ENCODE measurements around the gene ACTN1. TPM values are rescaled to one million over a fixed set of nuclear protein-coding genes. Genes with fewer than 3 reads are reported as not detected.

Gene ACTN1
- total RNA-seq, 1 donor, result 447 TPM

DNA sequence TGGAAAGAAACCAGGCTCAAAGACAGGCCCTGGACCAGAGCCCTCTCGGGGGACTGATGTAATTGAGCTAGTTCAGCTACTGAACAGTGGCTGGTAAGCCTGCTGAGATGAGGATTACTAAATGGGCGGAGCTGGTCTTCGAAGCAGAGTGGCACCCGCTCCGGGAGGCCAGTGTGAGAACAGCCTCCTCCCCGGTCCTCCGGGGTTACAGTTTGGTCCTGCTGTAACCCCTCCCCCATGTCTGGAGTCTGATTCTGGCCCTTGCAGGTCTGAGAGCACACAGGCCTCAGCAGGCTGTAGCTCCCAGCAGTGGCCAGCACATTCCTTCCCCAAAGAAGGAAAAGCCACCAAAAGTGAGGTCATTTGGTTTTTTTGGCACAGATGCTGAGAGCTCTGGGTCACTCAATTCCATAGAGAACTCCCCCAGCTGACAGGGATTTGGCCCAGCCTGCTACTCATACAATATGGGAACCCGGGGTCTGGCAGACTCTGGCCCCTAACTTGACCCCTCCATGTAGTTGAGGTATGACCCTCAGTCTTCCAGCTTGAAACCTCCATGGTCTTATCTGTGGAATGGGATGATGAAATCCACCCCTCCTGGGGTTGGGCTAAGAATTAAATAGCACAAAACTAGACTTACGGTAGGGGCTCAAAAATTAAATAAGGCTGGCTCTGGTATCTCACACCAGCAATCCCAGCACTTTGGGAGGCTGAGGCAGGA is 39.0 kb downstream of the ACTN1 start:
- Histone ChIP-seq H3K27ac (ENCODE audit: low read depth, low read length) (peak overlapping the region; percentile 93), H3K4me2 (ENCODE audit: insufficient read depth, low read length) (peak overlapping the region; percentile 63), H3K27me3 (ENCODE audit: insufficient read depth, low read length) (no peaks in the 10 kb centered on the region), H4K20me1 (ENCODE audit: insufficient read depth, low read length) (peaks cover 70% of the 10 kb centered on the region), H3K4me3 (ENCODE audit: insufficient read depth, low read length) (peak overlapping the region; percentile 20), H3K4me1 (ENCODE audit: insufficient read depth, low read length) (peaks cover 88% of the 10 kb centered on the region), H2AFZ (ENCODE audit: low read length) (no peak overlapping the region), H3K36me3 (ENCODE audit: insufficient read depth, low read length) (peaks cover 31% of the 10 kb centered on the region), H3K79me2 (ENCODE audit: insufficient read depth, low read length) (peaks cover 95% of the 10 kb centered on the region), H3K9me3 (ENCODE audit: low read depth, low read length) (no peaks in the 10 kb centered on the region)
- DNase-seq (ENCODE audit: insufficient read length, low spot score, missing footprints), result peak; percentile 91
- TF ChIP-seq, protein P1, sequence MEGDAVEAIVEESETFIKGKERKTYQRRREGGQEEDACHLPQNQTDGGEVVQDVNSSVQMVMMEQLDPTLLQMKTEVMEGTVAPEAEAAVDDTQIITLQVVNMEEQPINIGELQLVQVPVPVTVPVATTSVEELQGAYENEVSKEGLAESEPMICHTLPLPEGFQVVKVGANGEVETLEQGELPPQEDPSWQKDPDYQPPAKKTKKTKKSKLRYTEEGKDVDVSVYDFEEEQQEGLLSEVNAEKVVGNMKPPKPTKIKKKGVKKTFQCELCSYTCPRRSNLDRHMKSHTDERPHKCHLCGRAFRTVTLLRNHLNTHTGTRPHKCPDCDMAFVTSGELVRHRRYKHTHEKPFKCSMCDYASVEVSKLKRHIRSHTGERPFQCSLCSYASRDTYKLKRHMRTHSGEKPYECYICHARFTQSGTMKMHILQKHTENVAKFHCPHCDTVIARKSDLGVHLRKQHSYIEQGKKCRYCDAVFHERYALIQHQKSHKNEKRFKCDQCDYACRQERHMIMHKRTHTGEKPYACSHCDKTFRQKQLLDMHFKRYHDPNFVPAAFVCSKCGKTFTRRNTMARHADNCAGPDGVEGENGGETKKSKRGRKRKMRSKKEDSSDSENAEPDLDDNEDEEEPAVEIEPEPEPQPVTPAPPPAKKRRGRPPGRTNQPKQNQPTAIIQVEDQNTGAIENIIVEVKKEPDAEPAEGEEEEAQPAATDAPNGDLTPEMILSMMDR (IDR thresholded peaks at IDR 0.05; ENCODE audit: extremely low read depth, low read depth, low read length), result no peak

DNA sequence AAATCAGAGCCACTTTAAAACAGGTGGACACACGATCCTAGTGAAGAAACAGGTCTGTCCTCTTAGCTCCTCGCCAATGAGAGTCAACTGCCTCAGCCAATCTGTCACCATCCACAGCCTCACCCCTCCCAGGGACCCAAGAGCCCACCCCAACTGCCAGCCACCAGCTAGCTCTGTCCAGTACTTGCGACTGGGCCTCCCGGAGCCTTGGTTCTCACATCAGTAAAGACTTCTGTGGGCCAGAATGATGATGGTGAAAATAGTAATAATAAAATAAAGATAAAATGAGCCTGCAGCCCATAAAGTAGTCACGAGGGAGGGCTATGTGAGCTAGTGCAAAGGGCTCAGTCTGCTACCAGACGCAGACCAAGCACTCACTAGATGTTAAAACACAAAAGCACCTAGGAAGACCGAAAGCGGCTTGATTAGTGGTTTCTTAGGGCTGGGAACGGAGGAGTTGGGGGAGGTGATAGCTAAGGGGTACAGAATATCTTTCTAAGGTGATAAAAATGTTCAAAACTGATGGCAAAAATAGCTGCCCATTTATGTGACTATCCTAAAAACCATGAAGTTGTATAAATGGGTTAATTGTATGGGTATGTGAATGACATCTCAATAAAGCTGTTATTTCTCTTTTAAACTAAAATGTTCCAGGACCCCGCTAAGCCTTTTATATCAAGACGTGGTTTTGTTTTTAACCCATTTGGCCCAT is 39.8 kb downstream of the ACTN1 start:
- Histone ChIP-seq H3K36me3 (ENCODE audit: insufficient read depth, low read length) (peaks cover 35% of the 10 kb centered on the region), H3K4me3 (ENCODE audit: insufficient read depth, low read length) (peak overlapping the region; percentile 20)

DNA sequence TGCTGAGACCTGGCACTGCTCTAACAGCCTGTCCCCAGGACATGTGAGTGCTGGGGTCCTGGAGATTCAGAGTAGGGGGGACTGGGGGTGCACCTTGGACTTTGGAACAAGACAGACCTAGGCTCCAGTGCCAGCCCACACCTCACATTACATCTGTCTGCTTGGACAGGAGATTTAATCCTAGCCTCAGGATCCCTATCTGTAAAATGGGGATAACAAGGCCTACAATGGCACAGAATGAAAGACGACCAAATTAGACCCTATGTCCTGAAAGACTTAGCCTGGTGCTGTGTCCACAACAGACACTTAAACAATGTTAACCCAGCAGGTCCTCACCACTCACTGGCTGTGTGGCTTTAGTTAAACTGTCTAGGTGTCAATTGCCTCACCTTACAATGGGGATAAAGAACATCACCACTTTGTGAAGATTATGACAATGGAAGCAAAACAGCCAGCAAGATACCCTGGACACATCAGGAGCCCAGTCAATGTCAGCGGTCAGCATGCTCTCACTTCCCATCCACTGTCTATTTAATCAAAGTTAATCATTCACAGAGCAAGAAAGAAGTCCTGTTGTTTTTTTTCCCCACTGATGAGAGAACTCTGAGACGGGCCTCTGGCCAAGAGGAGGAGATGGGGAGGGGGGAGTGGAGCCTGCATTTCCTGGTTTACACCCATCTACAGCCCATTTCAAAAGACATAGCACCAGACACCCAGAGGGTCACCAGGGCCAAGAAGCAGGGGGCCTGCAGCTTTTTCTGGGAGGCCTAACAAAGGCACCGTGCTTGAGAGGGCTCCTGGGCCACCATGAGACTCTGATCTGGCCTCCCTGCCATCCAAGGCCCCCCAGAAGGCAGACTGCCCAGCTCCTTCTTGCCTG is 40.6 kb downstream of the ACTN1 start:
- Histone ChIP-seq H3K27ac (ENCODE audit: low read depth, low read length) (peak overlapping the region; percentile 93), H3K27me3 (ENCODE audit: insufficient read depth, low read length) (no peaks in the 10 kb centered on the region), H3K36me3 (ENCODE audit: insufficient read depth, low read length) (peaks cover 43% of the 10 kb centered on the region), H4K20me1 (ENCODE audit: insufficient read depth, low read length) (peaks cover 74% of the 10 kb centered on the region), H3K4me3 (ENCODE audit: insufficient read depth, low read length) (no peak overlapping the region), H3K4me2 (ENCODE audit: insufficient read depth, low read length) (peak overlapping the region; percentile 37), H3K9me3 (ENCODE audit: low read depth, low read length) (no peaks in the 10 kb centered on the region), H3K4me1 (ENCODE audit: insufficient read depth, low read length) (peaks cover 77% of the 10 kb centered on the region), H3K79me2 (ENCODE audit: insufficient read depth, low read length) (peaks cover 95% of the 10 kb centered on the region), H2AFZ (ENCODE audit: low read length) (no peak overlapping the region)
- TF ChIP-seq, protein P1 (IDR thresholded peaks at IDR 0.05; ENCODE audit: extremely low read depth, low read depth, low read length), result no peak
- no peak for DNase-seq (ENCODE audit: insufficient read length, low spot score, missing footprints)

More for the DNA sequence above, 39.8 kb downstream of the ACTN1 start:
- no peak for DNase-seq (ENCODE audit: insufficient read length, low spot score, missing footprints)
- Histone ChIP-seq H3K27ac (ENCODE audit: low read depth, low read length) (peak overlapping the region; percentile 93), H3K4me2 (ENCODE audit: insufficient read depth, low read length) (peak overlapping the region; percentile 63), H3K4me1 (ENCODE audit: insufficient read depth, low read length) (peaks cover 84% of the 10 kb centered on the region), H3K27me3 (ENCODE audit: insufficient read depth, low read length) (no peaks in the 10 kb centered on the region), H4K20me1 (ENCODE audit: insufficient read depth, low read length) (peaks cover 74% of the 10 kb centered on the region), H3K79me2 (ENCODE audit: insufficient read depth, low read length) (peaks cover 95% of the 10 kb centered on the region), H3K9me3 (ENCODE audit: low read depth, low read length) (no peaks in the 10 kb centered on the region), H2AFZ (ENCODE audit: low read length) (no peak overlapping the region)
- TF ChIP-seq, protein P1 (IDR thresholded peaks at IDR 0.05; ENCODE audit: extremely low read depth, low read depth, low read length), result no peak
